IPS DF 6.9 (cell line): Measurements from ENCODE around the gene IP6K3.

Experiments used
- DNase-seq: peaks from one replicate; pipeline ENCODE4 v3.0.0-alpha.2; 2013; ENCODE audit warnings: low read depth, low spot score
- H3K27ac ChIP-seq: one replicate; pipeline ENCODE4 v1.5.1; 2013; ENCODE audit warnings: low read length, control low read depth
- H3K27me3 ChIP-seq: 2 replicates; pipeline ENCODE4 v1.6.1; 2013; ENCODE audit warnings: mild to moderate bottlenecking, low read length; ENCODE audit not compliant: control insufficient read depth, insufficient read depth
- H3K36me3 ChIP-seq: 2 replicates; pipeline ENCODE4 v1.6.1; 2013; ENCODE audit warnings: low read length; ENCODE audit not compliant: control insufficient read depth, insufficient read depth
- H3K4me1 ChIP-seq: 2 replicates; pipeline ENCODE4 v1.6.1; 2013; ENCODE audit warnings: low read length; ENCODE audit not compliant: control insufficient read depth, insufficient read depth
- H3K4me3 ChIP-seq: 2 replicates; pipeline ENCODE4 v1.5.1; 2013; ENCODE audit warnings: mild to moderate bottlenecking, low read length
- H3K9me3 ChIP-seq: 2 replicates; pipeline ENCODE4 v1.6.1; 2013; ENCODE audit warnings: low read length, inconsistent platforms; ENCODE audit not compliant: control insufficient read depth, insufficient read depth
- WGBS: extraction: QIAGEN DNeasy Blood & Tissue Kit; methylation state at CpG from one replicate; pipeline ENCODE4 v1.1.7; 2013; ENCODE audit warnings: mixed read lengths, missing lambda C conversion rate; ENCODE audit not compliant: insufficient read length, insufficient coverage; 5-methylcytosine and 5-hydroxymethylcytosine counted together

The IP6K3 gene

DNA sequence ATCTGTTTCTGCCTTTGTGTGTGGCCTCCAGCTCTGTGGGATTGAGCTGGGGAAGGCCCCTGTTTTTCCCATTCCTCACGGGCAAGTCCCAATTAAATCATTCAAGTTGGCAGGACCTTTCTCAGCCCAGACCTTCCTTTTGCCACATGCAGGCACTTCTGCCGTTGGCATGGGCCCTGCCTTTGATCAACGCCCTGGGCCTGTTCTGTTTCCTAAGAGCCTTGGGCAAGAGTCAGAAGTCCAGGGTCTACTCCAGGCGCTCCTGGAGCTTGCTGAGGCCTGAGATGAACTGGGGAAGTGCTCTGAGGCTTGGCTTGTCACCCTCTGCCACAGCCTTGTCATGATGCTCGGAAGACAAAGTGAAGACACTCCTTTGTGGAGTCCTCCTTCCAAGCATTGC is 7.1 kb downstream of the IP6K3 start:
- no peak for DNase-seq
- Histone ChIP-seq H3K9me3 (no peaks in the 10 kb centered on the region), H3K36me3 (no peaks in the 10 kb centered on the region), H3K4me3 (no peak overlapping the region), H3K27ac (no peak overlapping the region), H3K4me1 (peaks cover 3% of the 10 kb centered on the region; the same call in 1 of the 2 replicates), H3K27me3 (no peaks in the 10 kb centered on the region)
- WGBS, result no CpG with 5 or more reads among the region's 5 CpGs

DNA sequence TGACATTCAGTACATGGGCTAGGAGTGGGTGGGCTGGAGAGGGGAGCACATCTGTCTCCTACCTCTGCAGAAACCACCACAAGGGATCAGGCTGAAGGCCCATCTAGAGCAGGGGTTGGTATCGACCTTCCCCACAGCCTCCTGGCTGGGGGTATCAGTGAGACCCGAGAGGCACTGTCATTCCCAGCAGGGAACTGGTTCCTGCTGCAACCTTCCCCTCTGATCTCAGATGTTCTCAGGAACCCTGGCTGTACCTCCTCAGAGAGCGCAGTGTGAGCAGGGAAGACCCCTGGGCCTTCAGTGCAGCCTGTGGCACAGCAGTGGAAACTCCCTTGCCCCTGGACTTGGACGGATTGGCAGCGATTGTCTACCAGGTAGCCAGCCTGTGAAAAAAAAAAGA is 7.8 kb downstream of the IP6K3 start:
- no peaks in the 10 kb centered on the region for H3K9me3 ChIP-seq
- no CpG with 5 or more reads among the region's 5 CpGs for WGBS
- H3K27ac ChIP-seq, result no peak overlapping the region
- H3K4me1 ChIP-seq, result peaks cover 1% of the 10 kb centered on the region; the same call in 1 of the 2 replicates
- no peak overlapping the region for H3K4me3 ChIP-seq
- H3K36me3 ChIP-seq, result no peaks in the 10 kb centered on the region
- DNase-seq, result no peak
- H3K27me3 ChIP-seq, result no peaks in the 10 kb centered on the region

DNA sequence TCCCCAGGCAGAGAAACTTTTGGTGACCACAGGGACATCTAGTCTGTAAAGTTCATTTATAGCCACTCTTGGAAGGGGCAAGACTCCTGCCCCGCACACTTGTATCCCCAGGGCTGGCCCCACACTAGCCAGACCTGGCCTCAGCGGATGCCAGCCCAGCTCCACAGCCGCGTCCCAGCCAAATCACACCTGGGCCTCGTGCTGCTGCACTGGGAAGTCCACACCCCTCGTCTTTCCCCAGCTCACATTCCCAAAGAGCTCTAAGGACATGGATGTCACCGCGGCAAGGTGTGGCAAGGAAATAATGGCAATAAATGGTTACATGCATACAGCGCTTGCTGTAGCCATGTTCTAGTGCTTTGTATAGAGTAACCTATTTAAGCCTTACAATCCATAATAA is 8.6 kb downstream of the IP6K3 start:
- Histone ChIP-seq H3K4me1 (peaks cover 1% of the 10 kb centered on the region; the same call in 1 of the 2 replicates), H3K27ac (no peak overlapping the region), H3K9me3 (no peaks in the 10 kb centered on the region), H3K27me3 (no peaks in the 10 kb centered on the region), H3K36me3 (no peaks in the 10 kb centered on the region), H3K4me3 (no peak overlapping the region)
- WGBS, result no CpG with 5 or more reads among the region's 9 CpGs
- DNase-seq, result no peak

DNA sequence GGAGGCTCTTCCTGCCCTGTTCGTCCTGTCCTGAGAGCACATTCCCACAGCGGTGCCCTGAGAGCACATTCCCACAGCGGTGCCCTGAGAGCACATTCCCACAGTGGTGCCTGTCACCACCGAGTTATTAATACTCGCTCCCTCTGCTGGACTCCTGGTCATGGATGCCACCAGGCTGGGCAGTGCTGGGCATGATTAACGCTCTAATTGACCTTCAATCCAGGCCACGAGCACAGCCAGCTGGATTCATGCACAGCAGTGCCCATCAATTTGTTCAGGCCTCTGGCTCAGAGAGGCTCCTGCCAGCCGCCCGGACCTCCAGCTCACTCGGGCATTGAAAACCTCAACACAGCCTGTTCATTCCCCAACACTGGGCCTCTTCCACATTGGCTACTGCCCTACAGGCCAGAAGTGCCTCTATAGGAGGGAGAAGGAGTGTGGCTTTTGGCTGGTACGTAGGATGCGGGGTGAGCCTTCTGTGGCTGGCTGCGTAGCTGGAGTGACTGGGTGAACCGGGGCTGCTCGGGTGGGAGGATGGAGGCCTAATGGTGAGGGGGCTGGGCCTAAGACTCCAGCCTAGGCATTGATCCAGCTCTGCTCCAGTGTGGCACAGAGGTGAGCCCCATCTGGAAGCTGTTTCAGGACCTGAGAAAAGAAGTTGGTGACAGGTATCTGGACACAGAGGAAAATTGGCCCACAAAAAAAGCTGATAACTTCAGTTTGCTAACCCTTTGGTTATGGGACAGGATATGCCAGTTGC is 9.3 kb downstream of the IP6K3 start:
- Histone ChIP-seq H3K36me3 (no peaks in the 10 kb centered on the region), H3K27ac (no peak overlapping the region), H3K9me3 (no peaks in the 10 kb centered on the region), H3K4me3 (no peak overlapping the region), H3K4me1 (no peaks in the 10 kb centered on the region), H3K27me3 (no peaks in the 10 kb centered on the region)
- DNase-seq, result no peak
- no CpG with 5 or more reads among the region's 15 CpGs for WGBS

DNA sequence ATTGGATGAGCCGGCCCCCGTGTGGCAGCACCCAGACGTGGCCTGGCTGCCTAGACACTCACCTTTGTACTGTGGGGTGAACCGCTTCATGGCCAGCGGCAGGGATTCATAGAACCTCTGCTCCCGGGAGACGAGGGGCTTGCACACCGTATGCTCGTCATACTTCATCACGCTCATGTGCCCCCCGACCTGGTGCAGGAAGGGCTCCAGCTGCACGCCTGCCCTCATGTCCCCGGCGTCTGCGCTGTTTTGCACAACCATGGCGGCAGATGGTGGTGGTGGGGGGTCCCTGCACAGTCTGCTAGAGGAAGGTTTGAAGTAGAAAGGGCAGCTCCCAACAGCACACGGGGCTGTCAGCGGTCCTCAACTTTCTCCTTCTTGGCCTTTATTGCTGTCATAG is 11.5 kb downstream of the IP6K3 start:
- no CpG with 5 or more reads among the region's 18 CpGs for WGBS
- Histone ChIP-seq H3K4me3 (no peak overlapping the region), H3K27ac (no peak overlapping the region), H3K4me1 (no peaks in the 10 kb centered on the region), H3K27me3 (no peaks in the 10 kb centered on the region), H3K9me3 (no peaks in the 10 kb centered on the region), H3K36me3 (no peaks in the 10 kb centered on the region)
- DNase-seq, result no peak

DNA sequence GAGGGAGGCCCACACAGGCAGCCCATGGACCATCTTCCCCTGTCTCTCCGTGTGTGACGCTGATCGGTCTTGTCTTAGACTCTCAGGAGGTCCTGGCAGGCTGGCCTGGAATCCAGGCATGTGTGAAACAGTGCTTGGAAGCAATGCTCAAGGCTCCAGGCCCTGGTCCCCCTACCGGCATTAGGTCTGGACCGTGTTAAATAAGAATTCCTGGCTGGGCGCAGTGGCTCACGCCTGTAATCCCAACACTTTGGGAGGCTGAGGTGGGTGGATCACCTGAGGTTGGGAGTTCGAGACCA is 13.0 kb downstream of the IP6K3 start:
- H3K27me3 ChIP-seq, result no peaks in the 10 kb centered on the region
- H3K9me3 ChIP-seq, result no peaks in the 10 kb centered on the region
- no peak overlapping the region for H3K4me3 ChIP-seq
- WGBS, result no CpG with 5 or more reads among the region's 8 CpGs
- no peaks in the 10 kb centered on the region for H3K36me3 ChIP-seq
- no peak for DNase-seq
- H3K27ac ChIP-seq, result no peak overlapping the region
- no peaks in the 10 kb centered on the region for H3K4me1 ChIP-seq

DNA sequence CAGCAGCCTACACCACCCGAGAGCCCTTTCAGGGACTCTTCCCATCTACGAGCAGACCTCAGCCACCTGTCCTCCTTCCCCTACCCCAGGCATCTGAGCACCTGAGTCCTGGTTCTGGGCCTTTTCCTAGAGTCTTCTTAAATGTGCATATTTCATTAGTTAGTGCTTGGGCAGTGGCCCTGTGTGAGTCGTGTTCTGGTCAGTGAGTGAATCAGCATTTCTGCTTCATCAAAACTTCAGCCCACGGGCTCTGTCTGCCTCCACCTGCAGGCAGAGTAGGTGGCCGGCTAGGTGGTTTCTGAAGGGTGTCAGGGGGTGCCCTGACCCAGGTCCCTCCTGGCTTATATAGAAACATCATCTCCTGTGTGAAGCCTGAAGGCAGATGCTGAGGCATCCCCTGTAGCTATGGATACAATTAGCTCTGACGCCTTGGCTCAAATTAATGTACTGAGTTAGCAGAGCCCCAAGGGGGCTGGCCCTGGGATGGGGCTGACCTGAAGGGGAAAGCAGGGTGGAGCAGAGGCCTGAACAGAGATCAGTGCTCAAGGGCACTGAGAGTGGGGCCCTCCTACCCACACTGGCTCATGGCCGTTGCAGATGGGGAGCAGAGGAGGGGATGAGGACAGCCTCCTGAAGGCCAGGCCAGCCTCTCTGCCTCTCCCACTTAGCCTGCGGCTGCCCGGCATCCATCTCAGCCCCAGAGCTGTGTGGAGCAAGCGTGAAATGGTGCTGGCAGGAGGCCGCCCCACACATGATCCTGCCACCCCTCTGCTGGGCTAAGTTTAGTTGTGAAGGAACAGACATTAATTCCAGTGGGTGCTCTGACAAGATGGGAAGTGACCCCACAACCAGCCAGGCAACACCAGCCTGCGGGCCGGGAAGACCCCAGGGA is 13.6 kb downstream of the IP6K3 start:
- no peak overlapping the region for H3K27ac ChIP-seq
- no peaks in the 10 kb centered on the region for H3K27me3 ChIP-seq
- H3K36me3 ChIP-seq, result no peaks in the 10 kb centered on the region
- no CpG with 5 or more reads among the region's 13 CpGs for WGBS
- no peaks in the 10 kb centered on the region for H3K9me3 ChIP-seq
- H3K4me1 ChIP-seq, result no peaks in the 10 kb centered on the region
- H3K4me3 ChIP-seq, result no peak overlapping the region
- no peak for DNase-seq

DNA sequence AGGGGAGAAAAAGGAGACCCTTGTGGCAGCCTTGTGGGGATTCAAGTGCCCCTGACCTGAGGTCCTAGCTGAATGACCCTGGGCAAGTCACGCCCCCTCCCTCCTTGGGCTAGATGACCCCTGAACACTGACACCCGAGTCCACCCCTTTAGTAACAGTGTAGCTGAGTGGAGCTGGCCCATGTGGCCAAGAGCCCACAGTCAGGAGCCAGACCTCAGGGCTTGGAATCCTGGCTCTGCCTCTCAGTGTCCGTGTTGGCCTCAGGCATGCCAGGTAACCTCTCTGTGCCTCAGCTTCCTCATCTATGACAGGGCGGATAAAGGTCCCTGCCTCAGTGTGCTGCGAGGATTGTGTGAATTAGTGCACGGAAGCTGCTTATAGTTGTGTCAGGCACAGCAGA is 14.3 kb downstream of the IP6K3 start:
- no peaks in the 10 kb centered on the region for H3K4me1 ChIP-seq
- H3K27me3 ChIP-seq, result no peaks in the 10 kb centered on the region
- no peaks in the 10 kb centered on the region for H3K36me3 ChIP-seq
- WGBS, result no CpG with 5 or more reads among the region's 6 CpGs
- no peak overlapping the region for H3K4me3 ChIP-seq
- H3K9me3 ChIP-seq, result no peaks in the 10 kb centered on the region
- DNase-seq, result no peak
- H3K27ac ChIP-seq, result no peak overlapping the region

DNA sequence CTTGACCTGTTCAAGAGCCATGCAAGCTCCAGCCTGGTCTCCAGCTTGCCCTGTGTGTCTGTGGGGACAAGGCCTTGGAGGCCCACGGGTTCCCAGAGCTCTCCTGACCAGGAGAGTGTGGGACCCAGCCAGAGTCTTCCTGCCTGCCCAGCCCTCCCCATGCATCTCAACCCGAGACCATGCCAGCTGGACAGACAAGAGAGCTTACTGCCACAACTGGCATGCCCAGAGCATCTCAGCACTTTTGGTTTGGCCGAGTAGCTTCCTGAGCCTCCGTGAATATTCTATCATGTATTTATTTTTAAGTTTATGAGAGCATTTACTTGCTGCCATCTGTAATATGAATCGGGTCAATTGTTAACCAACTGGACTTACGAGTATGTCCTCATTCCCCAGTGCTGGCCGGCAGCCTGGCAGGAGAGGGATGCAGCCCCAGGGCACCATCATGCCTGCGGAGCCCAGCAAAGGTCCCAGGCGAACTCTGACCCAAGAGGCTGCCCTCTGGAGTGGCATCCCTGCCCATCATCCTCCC is 14.9 kb downstream of the IP6K3 start:
- Histone ChIP-seq H3K9me3 (no peaks in the 10 kb centered on the region), H3K4me3 (no peak overlapping the region), H3K27ac (no peak overlapping the region), H3K4me1 (no peaks in the 10 kb centered on the region), H3K36me3 (no peaks in the 10 kb centered on the region), H3K27me3 (no peaks in the 10 kb centered on the region)
- WGBS, result no CpG with 5 or more reads among the region's 9 CpGs
- no peak for DNase-seq

DNA sequence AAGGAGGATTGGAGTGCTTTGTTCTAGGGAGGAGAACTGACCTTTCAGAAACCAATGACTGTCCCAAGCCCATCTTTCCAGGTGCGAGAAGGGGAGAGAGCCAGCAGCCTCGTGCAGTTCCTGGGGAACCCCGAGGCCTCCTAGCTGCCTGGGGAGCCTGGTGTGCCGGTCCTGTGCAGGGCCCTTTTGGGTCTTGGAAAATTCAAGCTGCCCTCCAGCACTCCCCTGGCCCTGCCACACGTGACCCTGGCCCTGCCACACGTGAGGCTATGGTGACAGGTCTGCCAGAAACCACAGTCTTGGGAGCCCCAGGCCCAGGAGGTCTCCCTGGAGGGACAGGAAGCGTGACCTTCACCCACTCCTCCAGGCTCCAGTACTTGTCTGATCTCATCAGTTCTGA is 15.7 kb downstream of the IP6K3 start:
- Histone ChIP-seq H3K4me1 (no peaks in the 10 kb centered on the region), H3K27ac (no peak overlapping the region), H3K4me3 (no peak overlapping the region), H3K27me3 (no peaks in the 10 kb centered on the region), H3K36me3 (no peaks in the 10 kb centered on the region), H3K9me3 (no peaks in the 10 kb centered on the region)
- DNase-seq, result no peak
- no CpG with 5 or more reads among the region's 7 CpGs for WGBS
